K562 (cell line): ENCODE data around the gene LAMTOR1. TPM values are rescaled to one million over a fixed set of nuclear protein-coding genes. Genes with fewer than 3 reads are reported as not detected.

Experiments used
- KAT7 ChIP-seq: sonication (generic); formaldehyde crosslinking; IDR thresholded peaks from 2 replicates; pipeline ENCODE4 v1.8.0; 2022; ENCODE audit warnings: missing genetic modification reagents, mild to moderate bottlenecking, borderline replicate concordance
- LCOR ChIP-seq: sonication (generic); formaldehyde crosslinking; IDR thresholded peaks from 2 replicates; pipeline ENCODE4 v1.8.0; 2022; ENCODE audit warnings: mild to moderate bottlenecking, missing genetic modification reagents
- MCM3 ChIP-seq: fragments of 450-650 bp; IDR thresholded peaks from 2 replicates; pipeline ENCODE4 v1.6.1; 2016
- NCOR1 ChIP-seq: fragments of 450-650 bp; IDR thresholded peaks from 2 replicates; pipeline ENCODE4 v1.6.1; 2016; ENCODE audit warnings: mild to moderate bottlenecking, moderate library complexity
- NKRF ChIP-seq: fragments of 450-650 bp; IDR thresholded peaks from 2 replicates; pipeline ENCODE4 v1.6.1; 2016; ENCODE audit warnings: borderline replicate concordance
- PHF21A ChIP-seq: fragments of 450-650 bp; IDR thresholded peaks from 2 replicates; pipeline ENCODE4 v1.6.1; 2017; ENCODE audit warnings: low read depth, borderline replicate concordance
- SRSF7 ChIP-seq: fragments of 200-400 bp; formaldehyde crosslinking; optimal IDR thresholded peaks from 2 replicates; pipeline ENCODE3; 2017; ENCODE audit warnings: mild to moderate bottlenecking, low read depth, low read length
- TAF15 ChIP-seq: fragments of 200-400 bp; formaldehyde crosslinking; IDR thresholded peaks from 2 replicates; pipeline ENCODE4 v1.6.1; 2017; ENCODE audit warnings: mild to moderate bottlenecking, low read depth, low read length, moderate library complexity
- ZBTB43 ChIP-seq: sonication (generic); formaldehyde crosslinking; IDR thresholded peaks from 2 replicates; pipeline ENCODE4 v1.8.0; 2023; ENCODE audit warnings: mild to moderate bottlenecking, missing genetic modification reagents
- ZNF133 ChIP-seq: fragments of 250-450 bp; sonication (Bioruptor Pico); IDR thresholded peaks from 2 replicates; pipeline ENCODE4 v1.4.0; 2020; ENCODE audit warnings: mild to moderate bottlenecking
- ZNF165 ChIP-seq: fragments of 250-450 bp; sonication (Bioruptor Pico); IDR thresholded peaks from 2 replicates; pipeline ENCODE4 v1.4.0; 2020; ENCODE audit warnings: borderline replicate concordance
- ZNF175 ChIP-seq: fragments of 200-800 bp; sonication (Bioruptor generic); IDR thresholded peaks from 2 replicates; pipeline ENCODE4 v1.6.1; 2016; ENCODE audit warnings: low read depth, mild to moderate bottlenecking, missing genetic modification characterization, missing compliant biosample characterization
- ZNF407 ChIP-seq: fragments of 450-650 bp; IDR thresholded peaks from 2 replicates; pipeline ENCODE4 v1.6.1; 2016; ENCODE audit warnings: low read depth
- ZNF449 ChIP-seq: fragments of 250-450 bp; sonication (Bioruptor Pico); IDR thresholded peaks from 2 replicates; pipeline ENCODE4 v1.8.0; 2022; ENCODE audit warnings: moderate library complexity, mild to moderate bottlenecking, inconsistent platforms
- polyA plus RNA-seq, 8 experiments: library from polyadenylated mRNA; depleted of rRNA in 4 of 8; stranded (reverse) in 5 of 8; unstranded in 3 of 8; fragments of >200 nt; fragmentation: Nextera tagmentation in 2 of 8; fragmentation: Illumina TruSeq in 1 of 8; extraction: Ambion mirVana in 2 of 8; extraction: Trizol in 1 of 8; gene quantifications; 2 replicates each; pipeline versions ENCODE4 v1.2.1 to v1.2.3, GENCODE V29; 2011 to 2014; ENCODE audit warnings: inconsistent platforms in 1 of 8, missing spikeins in 1 of 8
- total RNA-seq, 7 experiments: library from RNA; depleted of rRNA in 6 of 7; stranded (reverse); fragments of >200 nt in 6 of 7; fragmentation: Illumina TruSeq in 2 of 7; extraction: Trizol in 2 of 7; gene quantifications; 2 replicates each; pipeline versions ENCODE4 v1.2.1 to v1.2.3, GENCODE V29; 2011 to 2021; ENCODE audit warnings: low replicate concordance in 1 of 7

LAMTOR1 gene
- total and polyA plus RNA-seq, 9 of the 15 experiments (the other 6 are each of a cell fraction or from before 2014, with no cell fraction given): 62.6 to 104 (median 85.3) TPM

GRCh38 chr11:72102946-72103753 is at the start of gene LAMTOR1 (continued):
- peak; percentile 92 for TF ChIP-seq ZNF407
- TF ChIP-seq ZNF175 (CRISPR knock-in tag): peak; percentile 79
- no peak for TF ChIP-seq ZNF449
- peak; percentile 54 for TF ChIP-seq LCOR (CRISPR knock-in tag)
- TF ChIP-seq ZBTB43 (CRISPR knock-in tag): no peak
- TF ChIP-seq SRSF7: no peak
- TF ChIP-seq PHF21A: peak; percentile 27; the same call in 1 of the 2 replicates
- no peak for TF ChIP-seq MCM3
- no peak for TF ChIP-seq TAF15
- TF ChIP-seq KAT7 (CRISPR knock-in tag): peak; percentile 33; the same call in 1 of the 2 replicates
- no peak for TF ChIP-seq ZNF133
- TF ChIP-seq NCOR1: no peak
- peak; percentile 56; the same call in 1 of the 2 replicates for TF ChIP-seq NKRF
- no peak for TF ChIP-seq ZNF165 (CRISPR knock-in tag)
